ENCODE data around the gene DDX18.

Gene DDX18

GRCh38 chr2:117834992-117835391 is 20.5 kb downstream of the DDX18 start:
- no peak for DNase-seq (ENCODE audit: low spot score)

DNA sequence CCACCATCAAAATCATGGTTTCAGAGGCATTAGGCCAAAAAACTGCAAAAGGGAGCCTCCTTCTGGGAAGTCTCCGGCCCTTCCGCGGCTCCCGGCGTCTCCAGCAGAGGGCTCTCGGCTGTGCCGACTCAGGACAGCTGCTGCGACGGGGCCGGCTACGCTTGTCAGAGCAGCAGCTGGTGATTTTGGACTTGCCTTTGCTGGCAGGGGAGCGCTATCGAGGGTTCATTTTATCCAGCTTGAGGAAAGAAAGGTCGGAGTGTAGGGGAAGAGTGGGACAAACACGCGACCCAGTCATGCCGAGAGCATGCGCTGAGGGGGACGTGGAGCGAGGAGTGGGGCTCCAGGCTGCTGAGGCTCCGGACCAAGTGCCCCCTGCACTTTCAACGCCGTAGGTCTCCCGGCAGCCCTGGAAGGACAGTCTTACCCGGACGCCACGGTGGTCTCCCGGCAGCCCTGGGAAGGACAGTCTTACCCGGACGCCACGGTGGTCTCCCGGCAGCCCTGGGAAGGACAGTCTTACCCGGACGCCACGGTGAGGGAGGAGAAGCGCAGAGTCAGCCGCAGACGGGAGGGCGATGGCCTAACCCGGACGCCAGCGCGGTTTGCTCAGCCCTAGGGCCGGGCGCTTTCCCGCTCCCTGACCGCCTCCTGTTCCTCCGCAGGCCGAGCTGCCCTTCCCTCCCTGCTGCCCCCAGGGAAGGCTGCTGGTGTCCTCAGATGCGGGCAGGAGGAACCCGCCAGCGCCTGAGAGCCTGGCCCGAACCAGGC is 21.7 kb downstream of the DDX18 start:
- peak; percentile 13 for DNase-seq (ENCODE audit: low spot score)

DNA sequence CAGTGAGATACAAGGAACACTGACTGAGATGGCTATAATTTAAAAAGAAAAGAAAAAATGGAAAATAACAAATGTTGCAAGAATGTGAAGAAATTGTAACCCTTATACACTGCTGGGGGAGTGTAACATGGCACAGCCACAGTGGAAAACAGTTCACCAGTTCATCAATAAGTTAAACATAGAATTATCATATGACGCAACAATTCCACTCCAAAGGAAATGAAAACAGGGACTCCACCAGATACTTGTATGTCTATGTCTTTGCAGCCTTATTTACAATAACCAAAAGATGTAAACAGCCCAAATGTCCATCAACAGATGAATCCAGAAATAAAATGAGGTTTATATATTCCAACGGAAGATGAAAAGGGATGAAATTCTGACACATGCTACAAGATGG is 30.8 kb downstream of the DDX18 start:
- no peak for DNase-seq (ENCODE audit: low spot score)

DNA sequence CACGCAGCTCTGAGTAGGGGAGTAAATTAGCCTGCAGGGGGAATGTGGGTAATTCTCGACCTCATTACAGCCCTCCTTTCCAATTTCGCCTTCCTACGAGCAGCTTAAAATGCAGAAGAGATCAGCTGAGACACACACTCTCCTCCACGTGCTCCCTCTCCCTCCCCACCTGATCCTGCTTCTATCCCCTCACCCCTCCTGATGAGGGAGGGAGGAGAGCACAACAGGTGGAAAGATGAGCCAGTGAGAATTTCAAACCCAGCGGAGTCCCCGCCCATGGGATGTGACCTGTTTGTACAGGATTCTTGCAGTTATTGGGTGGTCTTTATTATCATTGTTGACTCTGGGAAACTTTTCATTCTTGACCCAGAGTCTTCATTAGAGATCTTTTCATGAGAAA is 35.5 kb downstream of the DDX18 start:
- no peak for DNase-seq (ENCODE audit: low spot score)

DNA sequence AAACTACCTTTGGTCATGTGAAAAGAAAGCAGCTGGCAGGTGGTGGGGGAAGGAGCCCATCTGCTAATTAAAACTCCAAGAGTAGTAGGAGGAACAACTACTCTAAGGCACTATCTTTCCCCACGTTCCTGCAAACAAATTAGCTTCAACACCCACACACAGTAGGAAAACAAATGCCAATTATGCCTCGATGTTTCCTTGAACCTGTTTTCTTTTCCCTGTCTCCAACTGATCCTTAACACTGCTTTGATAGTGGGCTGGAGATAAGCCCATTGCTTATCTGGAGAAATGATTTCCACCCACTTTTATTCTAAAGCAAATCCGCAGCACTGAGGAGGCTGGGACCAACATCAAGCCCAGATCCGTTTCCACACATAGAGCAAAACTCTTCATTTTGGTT is 36.0 kb downstream of the DDX18 start:
- no peak for DNase-seq (ENCODE audit: low spot score)

DNA sequence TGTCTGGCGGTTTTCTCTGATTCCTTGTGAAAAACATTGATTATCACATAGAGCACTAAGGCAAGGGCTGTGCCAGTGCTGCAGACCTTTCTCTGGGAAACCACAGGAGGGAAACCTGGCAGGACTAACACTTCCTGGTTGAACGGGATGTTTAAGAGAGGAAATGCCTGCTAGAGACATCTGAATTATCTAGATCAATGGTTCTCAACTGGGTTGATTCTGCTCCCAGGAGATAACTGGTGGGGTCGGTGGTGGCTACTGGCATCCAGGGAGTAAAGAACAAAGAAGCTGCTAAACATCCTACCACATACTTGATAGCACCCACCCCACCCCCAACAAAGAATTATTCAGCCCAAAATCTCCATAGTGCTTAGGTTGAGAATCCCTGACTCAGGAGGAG is 37.5 kb downstream of the DDX18 start:
- no peak for DNase-seq (ENCODE audit: low spot score)

- DNase-seq (ENCODE audit: low spot score), result no peak
These were observed 38.8 kb downstream of the DDX18 start for GRCh38 chr2:117853316-117853715.

GRCh38 chr2:117853873-117854272 is 39.4 kb downstream of the DDX18 start:
- DNase-seq (ENCODE audit: low spot score), result no peak

GRCh38 chr2:117854610-117855009 is 40.1 kb downstream of the DDX18 start:
- DNase-seq (ENCODE audit: low spot score), result no peak

- DNase-seq (ENCODE audit: low spot score), result no peak
These were observed 41.4 kb downstream of the DDX18 start for GRCh38 chr2:117855886-117856285.

GRCh38 chr2:117856415-117857210 is 42.1 kb downstream of the DDX18 start:
- DNase-seq (ENCODE audit: low spot score), result peak; percentile 57

DNA sequence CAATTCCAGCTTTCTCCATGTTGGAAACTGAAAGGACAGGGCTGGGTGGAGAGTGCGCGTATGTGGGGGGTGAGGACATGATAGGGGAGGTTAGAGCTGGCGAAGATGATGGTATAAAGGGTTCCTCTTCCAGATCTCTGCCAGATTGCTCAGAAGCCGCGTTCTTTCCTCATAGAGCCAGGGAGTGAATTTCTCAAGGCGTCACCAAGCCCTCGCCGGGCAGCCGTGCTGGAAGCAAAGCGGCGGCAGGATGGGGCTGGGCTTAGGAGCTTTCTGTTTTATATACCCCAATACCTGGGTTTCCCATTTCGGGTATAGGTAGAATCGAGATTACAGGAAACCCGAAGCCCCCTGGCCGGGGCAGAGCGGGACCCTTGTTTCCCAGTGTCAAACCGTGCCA is 43.8 kb downstream of the DDX18 start:
- DNase-seq (ENCODE audit: low spot score), result no peak

GRCh38 chr2:117858892-117859531 is 44.5 kb downstream of the DDX18 start:
- no peak for DNase-seq (ENCODE audit: low spot score)

GRCh38 chr2:117859532-117859911 is 45.0 kb downstream of the DDX18 start:
- no peak for DNase-seq (ENCODE audit: low spot score)

- DNase-seq (ENCODE audit: low spot score), result no peak
These were observed 45.6 kb downstream of the DDX18 start for GRCh38 chr2:117859924-117860647.

- DNase-seq (ENCODE audit: low spot score), result no peak
These were observed 48.0 kb downstream of the DDX18 start for GRCh38 chr2:117862459-117862858.

DNA sequence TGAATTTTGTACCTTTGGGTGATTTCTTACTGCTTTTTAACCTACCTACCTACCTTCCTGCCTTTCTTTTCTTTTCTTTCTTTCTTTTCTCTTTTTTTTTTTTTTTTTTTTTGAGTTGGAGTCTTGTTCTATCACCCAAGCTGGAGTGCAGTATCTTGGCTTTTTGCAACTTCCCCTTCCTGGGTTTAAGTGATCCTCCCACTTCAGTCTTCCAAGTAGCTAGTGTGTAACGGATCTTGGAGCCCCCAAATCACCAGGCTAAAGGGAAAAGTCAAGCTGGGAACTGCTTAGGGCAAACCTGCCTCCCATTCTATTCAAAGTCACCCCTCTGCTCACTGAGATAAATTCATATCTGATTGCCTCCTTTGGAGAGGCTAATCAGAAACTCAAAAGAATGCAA is 61.3 kb downstream of the DDX18 start:
- no peak for DNase-seq (ENCODE audit: low spot score)

GRCh38 chr2:117879003-117879402 is 64.5 kb downstream of the DDX18 start:
- no peak for DNase-seq (ENCODE audit: low spot score)

Data from COLO829 (cell line).